H1 (cell line): ENCODE results near the gene ZSWIM7. TPM values are rescaled to one million over a fixed set of nuclear protein-coding genes. Genes with fewer than 3 reads are reported as not detected.
A peak's percentile ranks its signal among the peaks of the same experiment; 100 is the strongest.

Experiments
- CHD7 ChIP-seq: fragments of 300-600 bp; sonication (generic); IDR thresholded peaks from 2 replicates; pipeline ENCODE4 v1.7.1; 2012; ENCODE audit warnings: low read length, moderate library complexity, mild to moderate bottlenecking, inconsistent platforms; ENCODE audit not compliant: insufficient replicate concordance
- GABPA ChIP-seq: IDR thresholded peaks from 2 replicates; pipeline ENCODE4 v1.6.1; 2011; ENCODE audit warnings: mild to moderate bottlenecking, low read length, moderate library complexity, borderline replicate concordance; ENCODE audit not compliant: insufficient read depth
- KDM4A ChIP-seq: IDR thresholded peaks from one replicate; pipeline ENCODE4 v1.7.1; 2012; ENCODE audit warnings: low read depth, mild to moderate bottlenecking, moderate library complexity, low read length, inconsistent platforms; ENCODE audit not compliant: severe bottlenecking
- MAFK ChIP-seq: IDR thresholded peaks from 2 replicates; pipeline ENCODE4 v1.6.1; 2012; ENCODE audit warnings: low read depth, mild to moderate bottlenecking, improper control_type of control experiment, low read length
- NANOG ChIP-seq: IDR thresholded peaks from 2 replicates; pipeline ENCODE4 v1.6.1; 2011; ENCODE audit warnings: low read length, low read depth, mild to moderate bottlenecking, inconsistent platforms; ENCODE audit not compliant: insufficient read depth, poor library complexity, severe bottlenecking
- PHF8 ChIP-seq: fragments of 200-600 bp; sonication (generic); conservative IDR thresholded peaks from 2 replicates; pipeline ENCODE4 v1.7.1; 2012; ENCODE audit warnings: low read depth, mild to moderate bottlenecking, inconsistent platforms, low read length, moderate library complexity
- SAP30 ChIP-seq: fragments of 300-600 bp; sonication (generic); IDR thresholded peaks from 2 replicates; pipeline ENCODE4 v1.7.1; 2012; ENCODE audit warnings: low read length, moderate library complexity, mild to moderate bottlenecking, inconsistent platforms; ENCODE audit not compliant: insufficient read depth, insufficient replicate concordance
- SP4 ChIP-seq: IDR thresholded peaks from 2 replicates; pipeline ENCODE4 v1.6.1; 2012; ENCODE audit warnings: low read length, inconsistent platforms
- polyA plus RNA-seq, 7 experiments: library from polyadenylated mRNA; depleted of rRNA in 3 of 7; stranded (reverse) in 5 of 7; unstranded in 2 of 7; fragments of >200 nt in 5 of 7; fragments of 200-250 nt in 2 of 7; gene quantifications; 1 replicate in 5 of 7; 2 replicates in 1 of 7; 4 replicates in 1 of 7; pipeline versions ENCODE4 v1.2.1 to v1.2.3, GENCODE V29; 2011 to 2013; ENCODE audit warnings: missing spikeins in 2 of 7, mixed read lengths in 2 of 7
- total RNA-seq: library from RNA; stranded (reverse); fragmentation: NEBNext Ultra II Directional; extraction: Animal tissue kit (Norgen Biotek cat#: 25700); gene quantifications from 2 replicates; pipeline ENCODE4 v1.2.1, GENCODE V29; 2021
- TF ChIP-seq, protein P1 (sequence below): IDR thresholded peaks from 2 replicates; pipeline ENCODE4 v1.6.1; 2012; ENCODE audit warnings: inconsistent platforms

Gene ZSWIM7
- total and polyA plus RNA-seq, 2 of the 8 experiments (the other 6 are each of a cell fraction or from before 2014, with no cell fraction given), result 39.3 to 57.7 TPM

DNA sequence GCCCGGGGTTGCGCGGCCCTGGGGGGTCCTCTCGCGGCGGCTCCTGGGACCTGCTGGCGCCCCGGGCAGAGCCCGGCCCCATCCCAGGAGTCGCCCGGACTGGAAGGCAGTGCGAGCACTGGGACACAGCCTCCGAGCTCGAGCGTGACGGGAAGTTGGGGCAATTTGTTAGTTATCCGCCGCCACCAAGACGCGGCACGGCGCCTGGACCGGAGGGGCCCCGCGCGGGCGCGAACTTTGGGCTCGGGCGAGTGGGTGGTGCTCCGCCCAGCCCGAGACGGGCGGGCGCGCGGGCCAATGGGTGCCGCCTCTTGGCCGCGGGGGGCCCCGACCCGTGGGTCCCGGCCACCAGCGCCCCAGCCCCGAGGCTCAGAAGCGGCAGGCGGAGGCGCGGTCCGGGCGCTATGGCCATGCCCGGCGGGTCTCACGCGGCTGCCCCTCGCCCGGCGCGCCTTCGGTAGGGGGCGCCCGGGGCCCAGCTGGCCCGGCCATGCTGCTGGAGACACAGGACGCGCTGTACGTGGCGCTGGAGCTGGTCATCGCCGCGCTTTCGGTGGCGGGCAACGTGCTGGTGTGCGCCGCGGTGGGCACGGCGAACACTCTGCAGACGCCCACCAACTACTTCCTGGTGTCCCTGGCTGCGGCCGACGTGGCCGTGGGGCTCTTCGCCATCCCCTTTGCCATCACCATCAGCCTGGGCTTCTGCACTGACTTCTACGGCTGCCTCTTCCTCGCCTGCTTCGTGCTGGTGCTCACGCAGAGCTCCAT is 54.6 kb downstream of the ZSWIM7 start, which contains the start of gene ADORA2B (continued):
- TF ChIP-seq PHF8, result peak; percentile 48
- no peak for TF ChIP-seq SAP30
- no peak for TF ChIP-seq GABPA
- no peak for TF ChIP-seq SP4
- no peak for TF ChIP-seq CHD7
- TF ChIP-seq MAFK, result no peak
- TF ChIP-seq KDM4A, result peak; percentile 95
- no peak for TF ChIP-seq NANOG
- TF ChIP-seq, protein P1, sequence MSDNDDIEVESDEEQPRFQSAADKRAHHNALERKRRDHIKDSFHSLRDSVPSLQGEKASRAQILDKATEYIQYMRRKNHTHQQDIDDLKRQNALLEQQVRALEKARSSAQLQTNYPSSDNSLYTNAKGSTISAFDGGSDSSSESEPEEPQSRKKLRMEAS, result peak; percentile 97
